SHP77 (cell line): ENCODE measurements around the gene TRIM50.
A peak's percentile ranks its signal among the peaks of the same experiment; 100 is the strongest.
"Not testable (repeated sequence)": the region's sequence is repeated elsewhere in the genome, so short reads cannot be mapped to it uniquely, and the experiment has no call there.

ENCODE experiments used
- DNase-seq, 2 experiments: peaks; one replicate each; lab custom pipeline; 2025; lab: John Stamatoyannopoulos, UW

TRIM50 gene

DNA sequence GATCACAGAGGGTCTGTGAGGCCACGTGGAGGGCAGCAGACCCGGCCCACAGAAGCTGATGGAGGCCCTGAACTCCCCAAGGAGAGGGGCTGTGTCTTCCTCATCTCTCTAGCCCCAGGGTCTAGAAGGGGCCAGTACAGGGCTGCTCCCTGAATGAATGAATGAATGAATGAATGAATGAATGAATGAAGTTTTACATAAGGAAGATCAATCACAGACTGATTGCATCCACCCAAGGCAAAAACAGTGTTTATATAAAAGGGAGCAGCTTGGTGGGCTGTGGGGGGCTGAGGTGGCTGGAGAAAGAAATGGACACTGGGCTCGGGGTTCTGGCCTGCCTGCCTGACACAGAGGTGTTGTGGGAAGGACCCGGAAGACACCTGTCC, 14.4 kb downstream of the TRIM50 start:
- no peak for DNase-seq

DNA sequence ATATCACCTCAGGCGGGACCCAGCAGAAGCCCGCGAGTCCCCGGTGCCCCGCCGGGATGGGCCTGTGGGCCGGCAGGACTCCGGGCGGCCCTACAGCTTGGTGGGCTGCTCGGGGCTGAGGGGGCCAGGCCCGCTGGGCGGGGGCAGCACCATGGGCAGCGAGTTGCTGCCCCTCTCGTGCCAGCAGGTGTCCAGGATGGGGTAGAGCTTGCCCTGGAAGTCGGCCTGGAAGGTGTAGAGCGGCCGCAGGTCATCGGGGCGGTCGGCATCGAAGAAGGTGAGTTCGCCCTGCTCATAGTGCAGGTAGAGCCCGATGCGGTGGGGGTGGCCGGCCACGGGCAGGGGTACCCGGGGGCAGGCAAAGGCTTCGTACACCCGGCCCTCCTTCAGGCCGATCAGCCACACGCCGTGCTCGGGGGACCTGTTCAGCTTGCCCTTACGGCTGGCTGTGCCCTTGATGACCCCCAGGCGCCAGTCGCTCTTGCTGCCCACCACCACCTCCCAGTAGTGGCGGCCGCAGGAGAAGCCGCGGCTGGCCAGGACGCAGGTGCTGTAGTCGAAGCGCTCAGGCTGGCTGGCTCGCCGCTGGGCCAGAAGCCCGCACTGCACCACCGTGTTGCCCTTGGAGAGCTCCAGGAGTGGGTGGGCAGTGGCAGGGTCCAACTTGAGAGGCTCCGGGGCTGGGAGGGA, 14.9 kb downstream of the TRIM50 start:
- no peak for DNase-seq

DNA sequence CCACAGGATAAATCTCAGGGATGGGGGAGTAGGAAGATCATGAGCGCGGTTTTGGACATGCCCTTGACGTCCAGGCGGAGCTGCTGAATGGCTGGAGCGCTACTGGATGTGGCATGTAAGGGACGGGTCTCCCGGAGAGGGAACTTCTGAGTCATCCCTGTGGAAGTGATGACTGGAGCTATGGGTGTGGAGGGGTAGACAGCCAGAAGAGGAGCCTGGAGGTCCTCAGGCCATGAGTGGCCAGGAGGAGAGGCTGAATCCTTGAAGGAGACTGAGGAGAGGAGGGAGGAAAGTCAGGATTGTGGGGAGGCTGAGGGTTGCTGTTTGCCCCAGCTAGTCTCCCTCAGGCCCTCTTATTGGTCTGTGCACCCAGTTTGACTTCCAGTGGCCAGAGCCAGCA, 16.5 kb downstream of the TRIM50 start:
- not testable (repeated sequence) for DNase-seq

DNA sequence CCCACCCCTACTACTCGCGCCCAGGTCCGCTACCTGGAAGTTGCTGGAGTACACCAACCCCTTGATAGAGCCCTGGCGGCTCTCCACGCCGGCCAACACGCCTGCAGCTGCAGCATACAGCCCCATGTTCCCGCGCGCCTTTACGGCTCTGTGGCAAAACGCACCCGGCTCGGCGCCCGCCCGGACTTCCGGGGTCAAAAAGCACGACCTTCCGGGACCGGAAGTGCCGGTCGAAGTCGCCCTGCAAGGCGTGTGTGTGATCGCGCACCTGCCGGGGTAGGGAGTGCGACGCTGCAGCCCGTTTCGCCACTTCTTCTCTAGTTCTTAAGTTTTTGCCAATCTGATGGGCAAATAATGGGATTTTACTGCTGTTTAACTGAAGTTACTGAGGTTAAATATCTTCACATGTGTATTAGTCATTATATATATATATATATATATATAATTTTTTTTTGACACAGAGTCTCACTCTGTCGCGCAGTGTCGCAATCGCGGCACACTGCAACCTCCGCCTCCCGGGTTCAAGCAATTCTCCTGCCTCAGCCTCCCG, 19.1 kb downstream of the TRIM50 start, which contains the start of gene NSUN5:
Gene NSUN5, minus strand, starts transcription at position 162 of the 550 bp plus-strand sequence. Its CDS starts 36 bp downstream, at position 126.
- peak; percentile 73 to 85 for DNase-seq

DNA sequence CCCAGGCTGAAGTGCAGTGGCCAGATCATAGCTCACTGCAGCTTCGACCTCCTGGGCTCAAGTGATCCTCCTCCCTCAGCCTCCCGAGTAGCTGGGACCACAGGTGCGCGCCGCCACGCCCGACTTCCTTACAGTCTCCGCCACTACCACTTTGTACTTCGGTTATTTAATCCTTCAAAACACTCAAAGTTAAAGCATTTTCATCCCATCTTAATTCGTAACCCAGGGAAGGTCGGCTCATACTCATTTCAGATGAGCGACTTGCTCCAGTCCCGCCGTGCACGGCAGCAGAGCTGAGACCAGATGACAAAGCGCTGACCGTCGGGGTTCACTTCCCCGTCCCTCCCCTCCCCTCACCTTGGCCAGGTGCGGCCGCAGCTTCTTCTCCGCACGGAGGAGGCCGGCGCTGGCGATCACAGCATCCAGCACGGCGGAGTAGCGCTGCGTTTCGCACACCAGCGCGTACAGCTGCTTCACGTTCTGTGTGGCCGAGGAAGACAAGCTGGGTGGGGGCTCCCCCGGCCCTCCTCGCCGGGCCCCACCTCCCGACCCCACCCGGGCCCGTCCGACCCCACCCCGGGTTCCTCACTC, 19.7 kb downstream of the TRIM50 start:
- no peak for DNase-seq

DNA sequence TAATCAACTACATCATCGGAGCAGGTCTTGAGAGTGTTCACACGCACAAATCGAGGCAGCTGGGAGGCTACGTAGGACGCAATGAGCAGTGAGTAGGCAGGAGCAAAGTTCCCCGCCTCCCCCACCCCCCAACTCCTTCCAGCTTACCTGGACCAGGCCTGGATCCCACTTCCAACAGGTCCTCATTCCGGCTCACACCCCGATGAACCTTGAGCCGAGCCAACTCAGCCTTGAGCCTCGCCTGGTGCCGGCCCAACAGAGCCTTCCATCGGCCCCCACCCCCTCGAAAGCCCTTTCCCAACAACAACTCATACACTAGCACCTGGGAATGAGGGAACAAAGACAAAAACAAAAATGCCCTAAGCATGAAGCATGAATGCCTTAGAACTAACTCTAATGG, 20.4 kb downstream of the TRIM50 start:
- DNase-seq, result no peak

DNA sequence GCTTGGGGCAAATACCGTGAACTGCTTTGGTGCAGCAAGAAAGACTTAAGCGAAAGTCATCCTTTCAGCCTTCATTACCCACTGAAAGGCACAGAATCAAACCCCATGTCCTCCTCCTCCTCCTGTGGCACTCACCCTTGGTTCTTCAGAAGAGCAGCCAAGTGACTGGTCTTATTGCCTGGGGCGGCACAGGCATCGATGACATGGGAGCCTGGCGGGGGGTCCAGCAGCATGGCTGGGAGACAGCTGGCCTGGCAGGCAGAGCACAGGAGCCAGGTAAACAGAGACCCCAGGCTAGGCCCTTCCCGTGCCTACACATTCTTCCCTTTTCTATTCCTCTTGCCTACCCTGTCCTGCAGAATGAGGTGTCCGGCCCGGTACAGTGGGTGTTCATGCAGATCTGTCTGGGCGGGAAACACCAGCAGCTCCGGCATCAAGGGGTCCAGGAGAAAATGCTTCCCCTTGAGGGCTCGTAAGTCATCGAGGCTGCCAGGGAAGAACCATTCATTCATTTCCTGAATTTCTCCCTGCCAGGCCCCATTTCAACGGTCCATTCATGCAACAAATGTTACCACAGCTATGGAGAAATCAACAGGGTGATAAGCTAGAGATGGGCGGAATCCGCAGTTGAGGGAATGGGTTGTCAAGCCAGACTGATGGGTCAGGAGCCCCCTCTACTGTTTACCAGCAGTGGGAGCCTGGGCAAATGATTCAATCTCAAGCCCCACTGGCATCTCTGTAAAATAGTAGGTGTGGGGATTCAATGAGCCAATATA, 23.1 kb downstream of the TRIM50 start:
- DNase-seq, result not testable (repeated sequence)

DNA sequence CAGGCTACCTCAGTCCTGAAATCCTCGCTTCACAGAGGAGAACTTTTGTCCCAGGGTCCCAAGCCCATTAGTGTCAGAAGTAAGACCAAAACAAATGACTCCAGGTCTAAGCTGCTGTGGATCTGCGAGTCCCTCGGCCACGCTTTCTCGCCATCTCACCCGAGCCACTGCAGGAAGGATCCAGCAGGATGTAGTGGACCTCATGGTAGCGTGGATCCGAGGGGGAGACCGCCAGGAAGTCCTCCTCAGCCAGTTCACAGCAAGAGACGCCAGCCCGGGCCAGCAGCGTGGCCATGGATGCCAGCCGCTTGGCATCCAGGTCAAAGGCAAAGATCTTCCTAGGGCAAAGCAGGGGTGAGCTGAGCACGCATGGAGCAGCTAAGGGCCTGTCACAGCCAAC, 23.8 kb downstream of the TRIM50 start:
- DNase-seq, result no peak

DNA sequence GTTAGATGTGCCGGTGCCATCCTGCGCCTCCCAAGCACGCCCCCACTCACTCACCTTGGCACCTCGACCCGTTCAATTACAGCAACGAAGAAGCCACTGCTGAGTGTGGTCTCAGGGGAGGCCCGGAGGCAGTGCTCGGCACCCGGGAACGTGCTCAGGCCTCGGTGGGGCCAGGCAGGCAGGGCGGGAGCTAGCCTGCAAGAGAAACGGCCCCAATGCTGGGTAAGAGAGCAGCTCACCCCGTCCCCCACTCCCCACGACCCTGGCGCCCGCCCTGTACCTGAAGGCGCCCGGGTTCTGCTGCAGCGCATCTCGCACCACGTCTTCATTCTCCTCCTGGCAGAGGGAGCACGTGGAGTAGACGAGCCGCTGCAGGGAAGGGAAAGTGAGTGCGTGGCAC, 24.3 kb downstream of the TRIM50 start:
- DNase-seq, result no peak

DNA sequence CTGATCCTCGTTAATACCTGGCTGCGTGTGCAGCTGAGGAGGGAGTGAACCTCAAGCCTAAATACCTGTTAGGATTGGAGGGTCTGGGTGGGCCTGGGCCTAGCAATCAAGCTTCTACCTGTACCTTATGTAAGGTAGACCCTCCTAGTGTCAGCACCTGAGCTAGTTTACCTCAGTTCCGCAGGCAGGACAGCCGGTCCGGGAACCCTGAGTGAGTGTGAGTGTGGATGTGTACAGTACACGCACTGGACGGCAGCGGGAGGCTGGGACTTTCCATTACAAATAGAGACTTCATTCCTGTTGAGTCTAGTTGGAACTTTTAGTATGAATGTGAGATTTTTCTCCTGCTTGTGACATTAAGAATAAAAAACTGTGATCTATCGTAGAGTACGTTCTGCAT, 25.0 kb downstream of the TRIM50 start:
- not testable (repeated sequence) for DNase-seq

DNA sequence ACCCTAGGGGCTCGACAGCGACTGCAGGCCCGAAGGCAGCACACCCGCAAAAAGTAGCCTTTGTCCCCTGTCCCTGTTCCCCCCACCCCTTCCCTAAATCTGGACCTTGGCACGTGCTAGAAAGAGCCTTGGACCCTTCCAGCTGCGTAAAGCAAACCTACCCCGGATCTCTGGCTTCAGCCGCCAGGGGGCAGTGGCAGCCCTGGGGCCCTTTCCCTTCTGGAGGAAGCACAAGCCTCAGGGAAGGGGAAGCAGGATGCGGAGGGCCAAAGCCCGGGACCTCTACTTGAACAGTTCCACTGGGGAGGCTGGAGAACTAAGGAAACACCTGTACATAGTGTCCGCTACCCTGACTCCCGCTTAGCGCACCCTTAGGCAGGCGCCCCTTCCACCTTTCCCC, 26.8 kb downstream of the TRIM50 start:
- not testable (repeated sequence) for DNase-seq

DNA sequence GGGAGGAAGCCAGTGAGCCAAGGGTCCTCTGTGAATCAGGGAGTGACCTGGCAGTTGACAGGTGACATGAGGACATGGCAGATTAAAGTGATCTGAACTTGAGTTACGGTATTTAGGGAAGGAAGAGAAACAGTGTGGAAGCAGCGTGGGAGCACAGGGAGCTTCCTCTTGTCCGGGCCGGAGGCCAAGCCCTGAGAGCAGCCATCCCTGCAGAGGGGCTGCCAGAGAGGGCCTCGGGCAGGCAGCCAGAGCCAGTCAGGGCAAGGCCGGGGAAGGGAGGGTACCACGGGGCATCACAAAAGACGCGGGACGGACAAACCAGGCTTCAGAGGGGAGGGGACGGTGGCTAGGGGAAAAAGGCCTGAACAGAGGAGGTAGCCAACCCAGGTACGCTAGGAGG, 28.1 kb downstream of the TRIM50 start:
- DNase-seq, result not testable (repeated sequence)

DNA sequence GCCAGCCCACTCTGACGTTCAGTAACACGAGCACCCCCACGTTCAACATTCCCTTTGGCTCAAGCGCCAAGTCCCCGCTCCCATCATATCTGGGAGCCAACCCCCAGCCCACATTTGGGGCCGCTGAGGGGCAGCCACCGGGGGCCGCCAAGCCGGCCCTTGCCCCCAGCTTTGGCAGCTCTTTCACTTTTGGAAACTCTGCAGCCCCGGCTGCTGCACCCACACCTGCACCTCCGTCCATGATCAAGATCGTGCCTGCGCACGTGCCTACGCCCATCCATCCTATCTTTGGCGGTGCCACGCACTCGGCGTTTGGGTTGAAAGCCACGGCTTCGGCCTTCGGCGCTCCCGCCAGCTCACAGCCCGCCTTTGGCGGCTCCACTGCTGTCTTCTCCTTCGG, 30.2 kb downstream of the TRIM50 start:
- not testable (repeated sequence) for DNase-seq

DNA sequence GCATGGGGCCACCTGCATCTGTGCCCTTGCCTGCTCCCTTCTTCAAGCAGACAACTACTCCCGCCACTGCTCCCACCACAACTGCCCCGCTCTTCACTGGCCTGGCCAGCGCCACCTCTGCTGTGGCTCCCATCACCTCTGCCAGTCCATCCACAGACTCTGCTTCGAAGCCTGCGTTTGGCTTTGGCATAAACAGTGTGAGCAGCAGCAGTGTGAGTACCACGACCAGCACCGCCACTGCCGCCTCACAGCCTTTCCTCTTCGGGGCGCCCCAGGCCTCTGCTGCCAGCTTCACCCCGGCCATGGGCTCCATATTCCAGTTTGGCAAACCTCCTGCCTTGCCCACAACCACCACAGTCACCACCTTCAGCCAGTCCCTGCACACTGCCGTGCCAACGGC, 30.6 kb downstream of the TRIM50 start:
- DNase-seq, result not testable (repeated sequence)

DNA sequence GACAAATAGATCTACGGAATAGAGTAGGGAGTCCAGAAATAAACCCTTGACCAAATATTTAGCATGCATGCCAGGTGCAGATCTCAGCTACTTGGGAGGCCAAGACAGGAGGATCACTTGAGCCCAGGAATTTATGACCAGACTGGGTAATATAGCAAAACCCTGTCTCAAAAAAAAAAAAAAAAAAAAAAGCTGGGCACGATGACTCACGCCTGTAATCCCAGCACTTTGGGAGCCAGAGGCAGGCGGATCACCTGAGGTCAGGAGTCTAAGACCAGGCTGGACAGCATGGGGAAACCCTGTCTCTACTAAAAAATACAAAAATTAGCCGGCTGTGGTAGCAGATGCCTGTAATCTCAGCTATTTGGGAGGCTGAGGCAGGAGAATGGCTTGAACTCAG, 50.7 kb downstream of the TRIM50 start:
- DNase-seq, result not testable (repeated sequence)

DNA sequence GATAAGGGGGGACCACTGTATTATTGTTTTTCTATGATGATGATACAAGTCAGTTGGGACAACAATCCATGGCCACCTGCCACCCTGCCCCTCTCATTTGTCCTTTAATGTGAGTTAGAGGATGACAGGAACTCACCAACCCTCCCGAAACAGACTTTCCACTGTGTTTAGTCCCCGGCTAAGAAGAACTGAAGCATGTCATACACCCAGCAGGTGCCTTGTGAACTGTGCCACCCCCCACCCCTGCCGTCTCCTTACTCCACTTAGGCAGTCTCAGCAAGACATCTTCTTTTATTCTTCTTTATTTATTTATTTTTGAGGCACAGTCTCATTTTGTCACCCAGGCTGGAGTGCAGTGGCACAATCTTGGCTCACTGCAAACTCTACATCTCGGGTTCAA, 60.1 kb downstream of the TRIM50 start:
- DNase-seq, result not testable (repeated sequence)

DNA sequence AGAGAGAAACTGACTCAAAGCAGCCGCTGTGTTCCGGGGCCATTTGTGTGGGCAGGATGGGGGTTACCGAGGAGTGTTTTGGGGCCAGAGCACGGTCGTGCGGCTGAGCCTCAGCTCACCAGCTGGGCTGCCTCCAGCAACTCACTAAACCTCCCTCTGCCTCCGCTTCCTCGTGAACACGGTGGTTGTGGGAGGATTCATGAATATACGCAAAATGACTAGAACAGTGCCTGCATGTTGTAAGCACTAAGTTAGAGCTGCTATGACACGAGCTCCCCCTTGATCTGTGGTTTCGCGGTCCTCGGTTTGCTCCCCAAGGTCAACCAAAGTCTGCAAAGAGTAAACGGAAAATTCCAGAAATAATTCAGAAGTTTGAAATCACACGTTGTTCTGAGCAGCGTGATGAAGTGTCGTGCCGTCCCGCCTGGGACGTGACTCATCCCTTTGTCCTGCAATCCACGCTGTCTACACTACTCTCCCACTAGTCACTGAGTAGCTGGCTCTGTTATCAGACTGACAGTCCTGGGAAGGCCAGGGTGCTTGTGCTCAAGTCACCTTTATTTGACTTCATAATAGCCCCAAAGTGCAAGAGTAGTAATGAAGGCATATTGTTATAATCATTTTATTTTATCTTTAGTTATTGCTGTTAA, 61.0 kb downstream of the TRIM50 start:
- DNase-seq, result not testable (repeated sequence)
